Fibroblast of skin of back (primary cell): ENCODE measurements around the gene PIRT.

Source experiments
- DNase-seq: peaks from one replicate; pipeline ENCODE4 v3.0.0-alpha.2; 2013

Gene PIRT

GRCh38 chr17:10787306-10788045, 50.4 kb downstream of the PIRT start:
- no peak for DNase-seq

- no peak for DNase-seq
Observed at GRCh38 chr17:10785295-10785694, 52.6 kb downstream of the PIRT start.

- DNase-seq = no peak
Observed at GRCh38 chr17:10779609-10780008, 58.3 kb downstream of the PIRT start.

DNA sequence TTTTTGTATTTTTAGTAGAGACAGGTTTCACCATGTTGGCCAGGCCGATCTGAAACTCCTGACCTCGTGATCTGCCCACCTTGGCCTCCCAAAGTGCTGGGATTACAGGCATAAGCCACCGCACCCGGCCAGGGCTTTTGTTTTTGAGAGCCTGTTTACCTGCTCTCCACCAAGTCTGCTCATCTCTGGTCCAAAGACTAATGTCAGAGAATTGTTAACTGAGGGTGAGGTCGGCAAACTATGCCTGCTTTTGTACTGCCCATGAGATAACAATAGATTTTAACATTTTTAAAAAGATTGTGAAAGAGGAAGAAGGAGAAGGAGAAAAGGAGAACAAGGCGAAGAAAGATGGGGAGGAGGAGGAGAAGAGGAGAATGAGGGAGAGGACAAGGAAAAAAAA, 60.0 kb downstream of the PIRT start:
- no peak for DNase-seq

DNA sequence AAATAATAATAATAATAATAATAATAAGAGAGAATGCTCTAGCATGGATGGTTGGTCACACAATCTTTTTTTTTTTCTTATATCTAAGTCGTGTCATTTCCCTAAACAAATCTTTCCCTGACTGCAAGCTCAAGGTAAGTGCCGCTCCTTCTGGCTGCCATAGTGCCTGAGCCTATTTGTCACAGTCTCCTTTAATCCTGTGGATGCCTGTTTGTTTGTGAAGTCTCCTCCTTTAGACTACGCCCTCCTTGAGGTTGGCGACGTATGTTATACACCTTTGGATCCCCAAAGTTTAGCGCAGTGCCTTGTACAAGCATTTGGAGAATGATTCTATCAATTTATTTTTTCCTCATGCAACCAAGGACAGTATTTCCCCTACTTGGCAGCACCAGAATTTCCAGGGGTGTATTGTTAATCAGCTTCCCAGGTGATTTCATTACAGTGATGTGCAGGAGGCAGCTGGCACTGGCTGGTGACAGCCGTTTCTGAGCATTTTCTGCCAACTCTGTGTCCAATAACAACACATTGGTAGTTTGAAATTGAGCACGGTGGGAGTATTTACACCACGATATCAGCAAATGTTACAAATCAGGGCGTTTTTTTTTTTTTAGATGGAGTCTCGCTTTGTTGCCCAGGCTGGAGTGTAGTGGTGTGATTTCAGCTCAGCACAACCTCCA, 60.6 kb downstream of the PIRT start:
- no peak for DNase-seq

DNA sequence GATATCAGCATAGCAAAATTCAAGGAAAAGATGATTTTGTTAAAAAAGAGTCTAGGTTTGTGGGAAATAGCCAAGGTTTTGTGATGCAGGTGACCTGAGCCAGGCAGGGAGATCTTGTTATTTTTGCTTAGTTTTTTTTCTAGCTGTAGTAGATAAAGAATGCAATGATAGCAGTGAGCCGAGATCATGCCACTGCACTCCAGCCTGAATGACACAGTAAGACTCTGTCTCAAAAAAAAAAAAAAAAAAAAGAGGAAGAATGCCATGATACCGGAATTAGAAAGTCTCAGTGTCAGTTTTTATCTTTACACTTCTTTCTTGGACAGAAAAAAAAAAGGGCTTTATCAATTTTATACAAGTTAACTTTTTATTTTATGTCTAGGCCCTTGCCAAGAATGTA, 61.5 kb downstream of the PIRT start:
- DNase-seq = no peak

DNA sequence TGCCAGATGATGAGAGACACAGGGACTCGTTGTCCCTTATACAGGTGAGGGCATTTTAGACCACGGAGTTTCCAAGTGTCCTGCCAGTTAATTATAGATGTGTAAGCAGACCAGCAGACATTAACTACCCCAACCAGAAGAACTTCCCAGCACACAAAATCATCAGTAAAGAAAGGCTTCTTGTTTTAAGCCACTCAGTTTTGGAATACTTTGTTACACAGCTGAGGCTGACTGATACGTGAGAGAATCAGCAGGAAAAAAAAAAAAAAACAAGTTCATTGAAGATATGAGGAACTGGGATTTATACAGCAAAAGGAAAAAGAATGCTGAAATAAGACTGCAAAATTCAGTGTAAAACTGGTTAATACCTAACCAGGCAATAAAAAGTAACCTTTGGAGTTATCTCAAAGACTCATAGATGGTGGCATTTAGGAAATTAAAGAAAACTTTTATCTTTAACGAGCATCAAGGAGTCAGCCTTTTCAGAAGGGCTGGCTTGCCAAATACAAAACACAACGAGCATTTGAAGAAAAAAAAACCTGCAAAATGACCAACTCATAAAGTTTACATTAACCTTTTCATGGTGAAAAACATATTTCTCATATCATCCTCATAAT, 62.0 kb downstream of the PIRT start:
- no peak for DNase-seq

DNA sequence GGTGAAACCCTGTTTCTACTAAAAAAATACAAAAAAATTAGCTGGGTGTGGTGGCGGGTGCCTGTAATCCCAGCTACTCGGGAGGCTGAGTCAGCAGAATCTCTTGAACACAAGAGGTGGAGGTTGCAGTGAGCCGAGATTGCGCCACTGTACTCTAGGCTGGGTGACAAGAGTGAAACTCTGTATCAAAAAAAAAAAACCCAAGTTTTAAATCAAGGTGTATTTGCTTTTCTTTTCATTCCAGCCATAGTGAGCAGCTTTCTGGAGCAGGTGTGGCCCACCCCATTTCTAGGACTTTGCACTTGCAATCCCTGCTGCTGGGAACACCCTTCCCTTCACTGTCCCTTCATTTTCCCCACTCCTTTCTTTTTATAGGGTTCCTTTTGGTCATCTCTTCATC, 62.8 kb downstream of the PIRT start:
- DNase-seq = no peak

GRCh38 chr17:10773391-10773790, 64.5 kb downstream of the PIRT start:
- DNase-seq = no peak
